ENCODE results near the gene PABPC1L2A. TPM values are rescaled to one million over a fixed set of nuclear protein-coding genes. Genes with fewer than 3 reads are reported as not detected.
"Not testable (repeated sequence)": the region's sequence is repeated elsewhere in the genome, so short reads cannot be mapped to it uniquely, and the experiment has no call there.

The PABPC1L2A gene
- not detected for polyA plus RNA-seq (2012; ENCODE audit: low read depth, missing spikeins)

- not testable (repeated sequence) for DNase-seq (ENCODE audit: insufficient read length, low spot score); FAIRE-seq
Measured at GRCh38 chrX:73079024-73079562, at the start of gene PABPC1L2A. Gene PABPC1L2A (minus strand): TSS chrX:73079512. CDS start chrX:73079386, 126 bp downstream.

GRCh38 chrX:73127700-73128241, 48.5 kb upstream of the PABPC1L2A start:
- DNase-seq (ENCODE audit: insufficient read length, low spot score) (no peak), FAIRE-seq (no peak)
- no peak for TF ChIP-seq SPI1 (IDR thresholded peaks at IDR 0.05; ENCODE audit: low read depth, low read length)
- TF ChIP-seq PAX5 (IDR thresholded peaks at IDR 0.05; ENCODE audit: insufficient read depth, low read length, severe bottlenecking), result no peak

- no peak for DNase-seq (ENCODE audit: insufficient read length, low spot score)
- no peak for TF ChIP-seq POLR2AphosphoS5 (IDR thresholded peaks at IDR 0.05; ENCODE audit: low read depth, low read length)
- TF ChIP-seq TAF1 (IDR thresholded peaks at IDR 0.05; ENCODE audit: low read depth, low read length), result no peak
- no peak for TF ChIP-seq POU2F2 (IDR thresholded peaks at IDR 0.05; ENCODE audit: low read depth, low read length)
- TF ChIP-seq PAX5 (IDR thresholded peaks at IDR 0.05; ENCODE audit: insufficient read depth, low read length, severe bottlenecking), result no peak
- no peak for TF ChIP-seq SPI1 (IDR thresholded peaks at IDR 0.05; ENCODE audit: low read depth, low read length)
- no peak for TF ChIP-seq POLR2A (IDR thresholded peaks at IDR 0.05; ENCODE audit: low read depth, low read length)
- no peak for FAIRE-seq
Measured at GRCh38 chrX:73126240-73126639, 46.9 kb upstream of the PABPC1L2A start.

DNA sequence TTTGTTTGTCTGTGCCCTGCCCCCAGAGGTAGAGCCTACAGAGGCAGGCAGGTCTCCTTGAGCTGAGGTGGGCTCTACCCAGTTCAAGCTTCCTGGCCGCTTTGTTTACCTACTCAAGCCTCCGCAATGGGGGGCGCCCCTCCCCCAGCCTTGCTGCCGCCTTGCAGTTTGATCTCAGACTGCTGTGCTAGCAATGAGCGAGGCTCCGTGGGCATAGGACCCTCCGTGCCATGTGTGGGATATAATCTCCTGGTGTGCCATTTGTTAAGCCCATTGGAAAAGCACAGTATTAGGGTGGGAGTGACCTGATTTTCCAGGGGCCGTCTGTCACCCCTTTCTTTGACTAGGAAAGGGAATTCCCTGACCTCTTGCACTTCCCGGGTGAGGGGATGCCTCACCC, 20.2 kb upstream of the PABPC1L2A start:
- DNase-seq (ENCODE audit: insufficient read length, low spot score); FAIRE-seq: not testable (repeated sequence)

DNA sequence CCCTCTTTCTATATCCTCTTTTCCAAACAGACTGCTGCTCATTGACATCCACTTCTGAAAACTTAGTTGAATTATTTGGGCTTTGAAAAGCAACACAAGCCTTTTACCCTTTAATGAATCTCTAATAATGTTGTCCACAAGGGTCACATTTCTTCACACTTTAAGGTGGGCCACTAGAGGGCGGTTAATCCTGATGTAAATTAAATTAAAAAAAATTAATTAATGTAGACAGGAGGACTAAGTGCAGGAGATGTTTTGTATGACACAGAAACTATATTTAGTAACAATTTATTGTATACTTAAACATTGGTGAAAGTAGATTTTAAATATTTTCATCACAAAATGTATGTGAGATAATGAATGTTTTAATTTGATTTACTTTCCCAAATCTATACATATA, 7.5 kb upstream of the PABPC1L2A start:
- DNase-seq (ENCODE audit: insufficient read length, low spot score); FAIRE-seq: not testable (repeated sequence)

DNA sequence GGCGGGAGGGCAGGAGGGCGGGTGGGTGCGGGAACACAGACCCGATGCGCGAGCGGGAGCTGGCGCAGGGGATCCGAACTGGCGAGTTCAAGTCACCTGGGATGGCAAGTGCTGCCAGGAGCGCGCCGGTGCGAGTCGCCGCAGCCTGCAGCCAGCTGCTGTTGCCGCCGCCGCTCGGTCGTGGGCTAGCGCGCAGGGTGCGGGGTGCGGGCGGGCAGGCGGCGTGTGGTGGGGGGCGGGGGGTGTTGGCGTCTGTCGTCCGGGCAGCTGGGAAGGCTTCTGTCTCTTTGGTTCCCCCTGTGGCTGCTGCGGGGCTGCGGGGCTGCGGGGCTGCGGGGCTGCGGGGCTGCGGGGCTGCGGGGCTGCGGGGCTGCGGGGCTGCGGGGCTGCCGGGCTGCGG, 572 bp upstream of the PABPC1L2A start:
- not testable (repeated sequence) for FAIRE-seq

DNA sequence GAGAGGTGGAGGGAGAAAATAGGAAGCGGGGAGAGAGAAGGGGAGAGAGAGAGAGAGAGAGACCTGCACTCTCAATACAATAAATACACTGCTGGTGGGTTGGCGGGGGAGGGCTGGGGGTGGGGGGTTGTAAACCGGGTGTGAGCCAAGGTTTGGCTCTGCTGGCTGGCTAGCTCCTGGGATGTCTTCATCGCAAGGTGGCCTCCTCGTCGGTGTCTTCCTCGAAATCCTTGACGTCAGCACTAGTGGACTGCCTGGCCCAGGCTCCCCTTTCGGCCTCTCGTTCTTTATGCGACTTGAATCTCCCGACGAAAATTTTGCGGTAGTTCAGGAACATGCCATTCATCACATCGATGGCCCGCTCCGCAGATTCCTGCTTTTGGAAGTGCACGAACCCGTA, 715 bp downstream of the PABPC1L2A start:
- not testable (repeated sequence) for DNase-seq (ENCODE audit: insufficient read length, low spot score)
- FAIRE-seq, result peak; percentile 23

More for the DNA sequence above, 572 bp upstream of the PABPC1L2A start:
- not testable (repeated sequence) for DNase-seq (ENCODE audit: insufficient read length, low spot score)

GRCh38 chrX:73076838-73077237, 2.5 kb downstream of the PABPC1L2A start:
- FAIRE-seq (peak; percentile 41), DNase-seq (ENCODE audit: insufficient read length, low spot score) (no peak)
- no peak for TF ChIP-seq POLR2AphosphoS5 (IDR thresholded peaks at IDR 0.05; ENCODE audit: low read depth, low read length)
- TF ChIP-seq PAX5 (IDR thresholded peaks at IDR 0.05; ENCODE audit: insufficient read depth, low read length, severe bottlenecking), result no peak
- TF ChIP-seq TAF1 (IDR thresholded peaks at IDR 0.05; ENCODE audit: low read depth, low read length), result no peak
- TF ChIP-seq POU2F2 (IDR thresholded peaks at IDR 0.05; ENCODE audit: low read depth, low read length), result no peak
- no peak for TF ChIP-seq POLR2A (IDR thresholded peaks at IDR 0.05; ENCODE audit: low read depth, low read length)
- no peak for TF ChIP-seq SPI1 (IDR thresholded peaks at IDR 0.05; ENCODE audit: low read depth, low read length)

GRCh38 chrX:73069365-73070035, 9.8 kb downstream of the PABPC1L2A start:
- DNase-seq (ENCODE audit: insufficient read length, low spot score), result no peak
- TF ChIP-seq PAX5 (IDR thresholded peaks at IDR 0.05; ENCODE audit: insufficient read depth, low read length, severe bottlenecking) (no peak), POU2F2 (IDR thresholded peaks at IDR 0.05; ENCODE audit: low read depth, low read length) (no peak), TAF1 (IDR thresholded peaks at IDR 0.05; ENCODE audit: low read depth, low read length) (no peak), POLR2A (IDR thresholded peaks at IDR 0.05; ENCODE audit: low read depth, low read length) (no peak), POLR2AphosphoS5 (IDR thresholded peaks at IDR 0.05; ENCODE audit: low read depth, low read length) (no peak), SPI1 (IDR thresholded peaks at IDR 0.05; ENCODE audit: low read depth, low read length) (no peak)
- FAIRE-seq, result no peak

GRCh38 chrX:73068467-73069364, 10.6 kb downstream of the PABPC1L2A start:
- no peak for TF ChIP-seq POLR2AphosphoS5 (IDR thresholded peaks at IDR 0.05; ENCODE audit: low read depth, low read length)
- DNase-seq (ENCODE audit: insufficient read length, low spot score) (no peak), FAIRE-seq (no peak)

- DNase-seq (ENCODE audit: insufficient read length, low spot score); FAIRE-seq: not testable (repeated sequence)
Measured at GRCh38 chrX:73067761-73068466, 11.4 kb downstream of the PABPC1L2A start.
